Tibial nerve (tissue), 4 donors: Measurements from ENCODE around the gene ZNF223. TPM values are rescaled to one million over a fixed set of nuclear protein-coding genes. Genes with fewer than 3 reads are reported as not detected.

ENCODE experiments used
- DNase-seq, 2 donors: peaks; one replicate each; pipeline ENCODE4 v3.0.0-alpha.2; 2019; ENCODE audit warnings: low spot score in 2 of 2
- H3K27ac ChIP-seq, 4 donors: fragments of 200-600 bp; sonication (generic) in 3 of 4; one replicate each; pipeline ENCODE4 v1.5.1; 2017 to 2019; ENCODE audit warnings: mild to moderate bottlenecking in 1 of 4
- H3K27me3 ChIP-seq, 2 donors: fragments of 200-600 bp; sonication (generic) in 1 of 2; one replicate each; pipeline versions ENCODE4 v1.5.1 to v1.6.0; 2017 to 2019
- H3K36me3 ChIP-seq, 3 donors: fragments of 200-600 bp; sonication (generic); one replicate each; pipeline ENCODE4 v1.5.1; 2018 to 2019
- H3K4me1 ChIP-seq, 4 donors: fragments of 200-600 bp; sonication (generic) in 3 of 4; one replicate each; pipeline ENCODE4 v1.5.1; 2017 to 2019
- H3K4me3 ChIP-seq, 4 donors: fragments of 200-600 bp; sonication (generic) in 3 of 4; one replicate each; pipeline ENCODE4 v1.5.1; 2017 to 2019; ENCODE audit warnings: mild to moderate bottlenecking in 1 of 4, moderate library complexity in 1 of 4
- H3K9me3 ChIP-seq, 4 donors: fragments of 200-600 bp; sonication (generic) in 3 of 4; one replicate each; pipeline ENCODE4 v1.5.1; 2017 to 2019
- EP300 ChIP-seq, 2 donors: sonication (generic); formaldehyde crosslinking; IDR thresholded peaks; one replicate each; pipeline ENCODE4 v1.6.1; 2017; ENCODE audit warnings: antibody characterized with exemption in 2 of 2, mild to moderate bottlenecking in 1 of 2
- POLR2A ChIP-seq, 2 donors: fragments of 450-650 bp; IDR thresholded peaks; one replicate each; pipeline ENCODE4 v1.6.1; 2017; ENCODE audit warnings: antibody characterized with exemption in 2 of 2, mild to moderate bottlenecking in 2 of 2, moderate library complexity in 2 of 2
- WGBS, 2 donors: methylation state at CpG; one replicate each; pipeline ENCODE4 v1.1.5; 2018; 5-methylcytosine and 5-hydroxymethylcytosine counted together
- total RNA-seq, 4 donors: library from RNA; depleted of rRNA; stranded (reverse); fragments of >200 nt; gene quantifications; one replicate each; pipeline ENCODE4 v1.1.0, GENCODE V29; 2016
- TF ChIP-seq, protein P1 (sequence below), 5 experiments: fragments of 200-600 bp in 3 of 5; fragments of 450-650 bp in 2 of 5; sonication (generic) in 3 of 5; IDR thresholded peaks; one replicate each; pipeline ENCODE4 v1.5.1; 2016 to 2019; ENCODE audit warnings: antibody characterized with exemption in 5 of 5, mild to moderate bottlenecking in 3 of 5, moderate library complexity in 2 of 5

Gene ZNF223
- total RNA-seq, 4 donors from 2014 or later: 1.7 to 7.3 (median 5.3) TPM

DNA sequence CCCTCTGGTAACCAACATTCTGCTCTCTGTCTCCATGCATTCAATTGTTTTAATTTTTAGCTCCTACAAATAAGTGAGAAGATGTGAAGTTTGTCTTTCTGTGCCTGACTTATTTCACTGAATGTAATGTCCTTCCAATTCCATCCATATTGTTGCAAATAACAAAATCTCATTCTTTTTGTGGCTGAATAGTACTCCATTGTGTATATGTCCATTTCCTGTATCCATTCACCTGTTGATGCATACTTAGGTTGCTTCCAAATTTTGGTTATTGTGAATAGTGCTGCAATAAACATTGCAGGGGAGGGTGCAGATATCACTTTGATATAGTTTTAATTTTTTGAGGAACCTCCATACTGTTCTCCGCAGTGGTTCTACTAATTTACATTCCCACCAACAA, 17.6 kb downstream of the ZNF223 start:
- H3K27ac ChIP-seq: no peak overlapping the region
- no peak for DNase-seq
- WGBS, 2 donors: 88 to 100% methylated on average over 1 of the region's 1 CpG
- TF ChIP-seq POLR2A (IDR thresholded peaks at IDR 0.05) (no peak), EP300 (IDR thresholded peaks at IDR 0.05) (no peak)
- TF ChIP-seq, protein P1, sequence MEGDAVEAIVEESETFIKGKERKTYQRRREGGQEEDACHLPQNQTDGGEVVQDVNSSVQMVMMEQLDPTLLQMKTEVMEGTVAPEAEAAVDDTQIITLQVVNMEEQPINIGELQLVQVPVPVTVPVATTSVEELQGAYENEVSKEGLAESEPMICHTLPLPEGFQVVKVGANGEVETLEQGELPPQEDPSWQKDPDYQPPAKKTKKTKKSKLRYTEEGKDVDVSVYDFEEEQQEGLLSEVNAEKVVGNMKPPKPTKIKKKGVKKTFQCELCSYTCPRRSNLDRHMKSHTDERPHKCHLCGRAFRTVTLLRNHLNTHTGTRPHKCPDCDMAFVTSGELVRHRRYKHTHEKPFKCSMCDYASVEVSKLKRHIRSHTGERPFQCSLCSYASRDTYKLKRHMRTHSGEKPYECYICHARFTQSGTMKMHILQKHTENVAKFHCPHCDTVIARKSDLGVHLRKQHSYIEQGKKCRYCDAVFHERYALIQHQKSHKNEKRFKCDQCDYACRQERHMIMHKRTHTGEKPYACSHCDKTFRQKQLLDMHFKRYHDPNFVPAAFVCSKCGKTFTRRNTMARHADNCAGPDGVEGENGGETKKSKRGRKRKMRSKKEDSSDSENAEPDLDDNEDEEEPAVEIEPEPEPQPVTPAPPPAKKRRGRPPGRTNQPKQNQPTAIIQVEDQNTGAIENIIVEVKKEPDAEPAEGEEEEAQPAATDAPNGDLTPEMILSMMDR (IDR thresholded peaks at IDR 0.05): no peak
- peaks cover 0 to 43% (median 13%) of the 10 kb centered on the region in 3 donors for H3K36me3 ChIP-seq
- H3K27me3 ChIP-seq: no peaks in the 10 kb centered on the region
- H3K4me3 ChIP-seq: no peak overlapping the region
- H3K9me3 ChIP-seq: peaks cover 3 to 65% (median 20%) of the 10 kb centered on the region in 4 donors
- peaks cover 0 to 11% (median 5%) of the 10 kb centered on the region in 4 donors for H3K4me1 ChIP-seq

DNA sequence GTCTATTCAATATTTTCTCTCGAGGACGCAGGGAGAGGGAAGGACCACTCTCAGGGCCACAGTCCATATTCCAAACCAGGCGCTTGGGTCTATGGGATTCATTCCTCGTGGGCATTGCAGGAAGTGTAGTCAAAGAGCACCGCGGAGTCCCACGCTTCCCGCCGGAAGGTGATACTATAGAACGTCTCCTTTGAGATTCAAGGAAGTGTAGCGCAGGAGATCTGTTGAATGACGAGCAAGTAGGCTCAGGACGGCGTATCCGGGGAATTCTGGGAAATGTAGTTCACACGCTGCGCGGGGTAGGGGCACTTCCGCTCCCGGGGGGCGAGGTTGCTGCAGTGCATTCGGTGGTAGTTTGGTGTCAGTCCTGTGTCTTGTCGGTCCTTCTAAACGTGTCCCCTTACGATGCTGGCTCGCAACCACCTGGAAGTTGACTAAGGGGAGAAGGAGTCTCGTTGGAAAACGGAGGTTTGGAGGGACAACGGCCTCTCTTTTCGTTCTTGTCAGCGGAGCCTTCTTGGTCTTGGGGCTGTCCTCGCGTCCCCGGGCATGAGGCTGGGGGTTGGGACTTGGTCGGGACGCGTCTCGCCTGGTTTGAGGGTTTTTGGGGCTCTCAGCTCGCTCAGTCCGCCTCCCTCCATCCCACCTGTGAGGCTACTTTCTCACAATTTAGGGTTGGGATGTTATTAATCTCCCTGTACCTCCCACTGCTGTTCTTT, 20.1 kb downstream of the ZNF223 start, which contains the start of gene ZNF284:
Gene ZNF284, plus strand, starts transcription at position 336 of the 719 bp plus-strand sequence. CDS start 4,231 bp downstream, outside the sequence.
- H3K27ac ChIP-seq: peak within 1 kb of the TSS in 2 of 4 donors; percentile 31 to 52
- H3K9me3 ChIP-seq: peaks cover 0 to 39% (median 7%) of the 10 kb centered on the region in 4 donors
- H3K27me3 ChIP-seq: no peaks in the 10 kb centered on the region
- peak within 1 kb of the TSS; percentile 57 to 71 (median 63) for H3K4me3 ChIP-seq
- no peak for TF ChIP-seq POLR2A (IDR thresholded peaks at IDR 0.05)
- TF ChIP-seq, protein P1 (IDR thresholded peaks at IDR 0.05): no peak
- TF ChIP-seq EP300 (IDR thresholded peaks at IDR 0.05): peak; percentile 30 to 66
- peaks cover 0 to 29% (median under 1%) of the 10 kb centered on the region in 3 donors for H3K36me3 ChIP-seq
- H3K4me1 ChIP-seq: peaks cover 0 to 11% (median 5%) of the 10 kb centered on the region in 4 donors
- 1 to 2% methylated on average over 28 to 40 of the region's 40 CpGs for WGBS, 2 donors
- DNase-seq: peak; percentile 54 to 77

DNA sequence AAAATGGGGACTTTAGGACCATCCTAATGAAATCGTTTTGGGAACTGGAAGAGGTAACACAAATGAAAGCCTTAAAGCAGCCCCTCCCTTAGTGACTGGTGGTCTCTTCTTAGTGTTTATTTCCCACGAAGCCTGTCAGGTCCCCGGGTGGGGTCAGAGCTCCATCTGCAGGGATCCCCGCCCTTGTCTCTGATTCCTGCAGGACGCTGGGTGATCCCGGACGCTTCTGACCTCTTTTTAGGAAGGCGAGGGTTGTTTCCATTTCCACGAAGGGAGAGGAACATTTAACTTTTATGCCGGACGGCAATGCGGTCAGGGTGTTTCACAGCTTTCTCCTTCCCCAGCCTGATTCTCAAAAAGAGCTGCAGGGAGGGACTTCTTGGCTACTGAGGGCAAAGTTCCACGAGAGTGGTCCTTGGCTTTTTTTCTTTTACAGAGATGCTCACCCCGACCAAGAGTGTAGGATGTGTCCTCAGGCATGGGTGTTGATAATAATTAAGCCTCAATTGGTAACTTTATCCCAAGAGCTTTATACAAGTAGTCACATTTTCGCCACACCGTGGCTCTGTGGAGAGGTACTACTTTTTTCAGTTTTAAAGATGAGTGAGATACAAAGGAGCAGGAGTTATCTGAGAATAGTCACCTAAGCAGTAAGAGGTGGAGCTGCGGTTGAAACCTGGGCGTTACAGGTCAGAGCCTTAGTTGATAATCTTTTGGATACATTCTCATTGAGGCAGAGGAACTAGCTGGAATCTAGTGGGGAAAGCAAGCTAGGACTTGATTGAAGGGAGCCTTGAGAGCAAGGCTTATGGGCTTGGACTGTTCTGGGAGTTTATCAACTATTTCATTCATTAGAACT, 20.9 kb downstream of the ZNF223 start:
- Histone ChIP-seq H3K27me3 (no peaks in the 10 kb centered on the region), H3K9me3 (peaks cover 0 to 31% (median 1%) of the 10 kb centered on the region in 4 donors), H3K4me1 (peaks cover 0 to 11% (median 5%) of the 10 kb centered on the region in 4 donors), H3K36me3 (peaks cover 0 to 28% (median 0%) of the 10 kb centered on the region in 3 donors), H3K27ac (no peak overlapping the region), H3K4me3 (peak overlapping the region; percentile 57 to 71 (median 63))
- TF ChIP-seq, protein P1 (IDR thresholded peaks at IDR 0.05): no peak
- TF ChIP-seq EP300 (IDR thresholded peaks at IDR 0.05): no peak
- no peak for TF ChIP-seq POLR2A (IDR thresholded peaks at IDR 0.05)
- 19 to 22% methylated on average over 18 of the region's 18 CpGs for WGBS, 2 donors
- DNase-seq: no peak

DNA sequence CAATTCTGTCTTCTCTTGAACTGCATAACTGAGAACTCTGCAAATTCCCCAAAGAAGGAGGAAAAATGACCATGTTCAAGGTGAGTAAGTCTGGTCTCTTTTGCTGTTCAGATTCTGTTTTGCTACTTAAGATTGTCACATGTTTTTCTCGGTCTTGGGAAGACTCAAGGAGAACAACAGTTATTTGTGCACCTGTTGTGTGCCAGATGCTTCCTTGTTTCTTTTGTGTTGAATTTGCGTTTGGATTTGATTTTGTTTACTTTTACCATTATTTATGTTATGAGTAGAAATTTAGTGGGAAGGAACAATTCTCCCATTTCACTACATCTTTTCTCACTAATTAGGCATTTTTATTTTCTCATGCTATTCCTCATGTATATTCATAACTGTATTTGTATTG, 24.5 kb downstream of the ZNF223 start:
- 85 to 88% methylated on average over 2 of the region's 2 CpGs for WGBS, 2 donors
- Histone ChIP-seq H3K27me3 (no peaks in the 10 kb centered on the region), H3K27ac (no peak overlapping the region), H3K9me3 (no peaks in the 10 kb centered on the region), H3K4me1 (peaks cover 0 to 11% (median 5%) of the 10 kb centered on the region in 4 donors), H3K4me3 (no peak overlapping the region), H3K36me3 (peaks cover 0 to 52% (median 7%) of the 10 kb centered on the region in 3 donors)
- TF ChIP-seq EP300 (IDR thresholded peaks at IDR 0.05) (no peak), POLR2A (IDR thresholded peaks at IDR 0.05) (no peak)
- TF ChIP-seq, protein P1 (IDR thresholded peaks at IDR 0.05): no peak
- no peak for DNase-seq
